PFSK-1 (cell line): ENCODE results near the gene ZFYVE21.

Source experiments
- POLR2AphosphoS5 ChIP-seq: IDR thresholded peaks from 2 replicates; pipeline ENCODE4 v1.6.1; 2012; ENCODE audit warnings: low read depth, mild to moderate bottlenecking, control low read depth, low read length, moderate library complexity
- REST ChIP-seq, 2 experiments: IDR thresholded peaks; 2 replicates each; pipeline versions ENCODE4 v1.6.1 to v1.8.0; 2011 to 2012; ENCODE audit warnings: low read depth in 2 of 2, low read length in 2 of 2, control low read depth in 1 of 2, inconsistent platforms in 1 of 2, mild to moderate bottlenecking in 1 of 2, moderate library complexity in 1 of 2; ENCODE audit not compliant: insufficient read depth in 1 of 2

- TF ChIP-seq REST (IDR thresholded peaks at IDR 0.05; ENCODE audit: insufficient read depth in 1 of 2, low read depth in 2 of 2, low read length in 2 of 2) (no peak), POLR2AphosphoS5 (no peak)
Observed at GRCh38 chr14:103693515-103693914, 22.1 kb upstream of the ZFYVE21 start.
